GM21447 (cell line): Measurements from ENCODE around the gene STAT4.

Source experiments
- ATAC-seq: cut with Tn5 transposase; IDR thresholded peaks from one replicate; pipeline ENCODE4 v1.9.1; 2021; ENCODE audit not compliant: unreplicated experiment

Gene STAT4

GRCh38 chr2:191150600-191151330 lies at the start of gene STAT4:
Gene STAT4, minus strand, starts transcription at chr2:191150994. Its CDS starts 2,791 bp downstream, at chr2:191148203.
- ATAC-seq, result peak; percentile 86

DNA sequence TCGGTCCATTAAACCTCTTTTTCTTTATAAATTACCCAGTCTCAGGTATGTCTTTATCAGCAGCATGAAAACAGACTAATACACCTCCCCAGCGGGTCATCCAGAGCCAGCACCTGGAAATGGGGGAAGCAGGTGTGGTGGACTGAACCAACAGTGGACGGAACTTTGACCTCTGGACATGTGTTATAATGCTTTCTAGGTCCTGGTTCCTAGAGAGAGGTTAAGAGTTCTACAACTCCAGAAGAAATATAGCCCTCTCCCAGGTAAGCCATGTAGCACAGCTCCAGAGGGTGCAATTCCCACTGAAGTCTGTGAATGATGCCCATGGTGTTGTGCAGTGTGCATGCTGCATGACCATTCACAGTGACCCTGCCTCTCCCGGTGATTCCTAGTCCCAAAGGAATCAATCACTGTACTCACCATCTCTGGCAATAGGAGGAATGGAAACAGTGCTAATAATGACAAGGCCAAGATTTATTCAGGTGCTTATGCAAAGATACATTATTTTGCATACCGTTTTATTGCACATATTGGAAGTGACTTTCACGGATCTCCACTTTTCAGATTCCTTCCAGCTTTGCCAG lies 49.2 kb upstream of the STAT4 start:
- ATAC-seq, result no peak

GRCh38 chr2:191198271-191198670 lies 47.5 kb upstream of the STAT4 start:
- ATAC-seq, result no peak

GRCh38 chr2:191197096-191197495 lies 46.3 kb upstream of the STAT4 start:
- no peak for ATAC-seq

- no peak for ATAC-seq
These were observed 44.2 kb upstream of the STAT4 start for GRCh38 chr2:191195021-191195420.

GRCh38 chr2:191190861-191191552 lies 40.2 kb upstream of the STAT4 start:
- no peak for ATAC-seq

- ATAC-seq, result no peak
These were observed 39.6 kb upstream of the STAT4 start for GRCh38 chr2:191190435-191190834.

- no peak for ATAC-seq
These were observed 38.4 kb upstream of the STAT4 start for GRCh38 chr2:191189112-191189635.

DNA sequence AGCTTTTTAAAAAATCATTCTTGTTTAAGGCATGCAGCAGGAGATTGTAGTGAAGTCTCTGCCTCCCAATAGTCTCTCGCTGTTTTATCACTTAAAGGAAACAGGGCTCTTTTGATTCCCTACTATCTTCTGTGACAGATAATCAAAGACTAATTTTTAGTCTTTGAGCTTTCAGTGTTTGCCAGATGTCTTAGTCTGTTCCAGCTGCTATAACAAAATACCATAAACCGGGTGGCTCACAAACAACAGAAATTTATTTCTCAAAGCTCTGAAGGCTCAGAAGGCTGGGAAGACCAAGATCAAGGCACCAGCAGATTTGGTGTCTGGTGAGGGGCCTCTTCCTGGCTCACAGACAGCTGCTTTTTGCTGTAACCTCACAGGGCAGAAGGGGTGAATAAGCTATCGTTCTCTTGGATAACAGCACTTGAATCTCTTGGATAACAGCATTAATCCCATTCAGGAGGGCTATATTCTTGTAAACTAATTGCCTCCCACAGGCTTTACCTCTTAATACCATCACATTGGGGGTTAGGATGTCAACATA lies 37.8 kb upstream of the STAT4 start:
- no peak for ATAC-seq

GRCh38 chr2:191187105-191187829 lies 36.5 kb upstream of the STAT4 start:
- no peak for ATAC-seq

GRCh38 chr2:191184457-191184856 lies 33.7 kb upstream of the STAT4 start:
- ATAC-seq, result no peak

DNA sequence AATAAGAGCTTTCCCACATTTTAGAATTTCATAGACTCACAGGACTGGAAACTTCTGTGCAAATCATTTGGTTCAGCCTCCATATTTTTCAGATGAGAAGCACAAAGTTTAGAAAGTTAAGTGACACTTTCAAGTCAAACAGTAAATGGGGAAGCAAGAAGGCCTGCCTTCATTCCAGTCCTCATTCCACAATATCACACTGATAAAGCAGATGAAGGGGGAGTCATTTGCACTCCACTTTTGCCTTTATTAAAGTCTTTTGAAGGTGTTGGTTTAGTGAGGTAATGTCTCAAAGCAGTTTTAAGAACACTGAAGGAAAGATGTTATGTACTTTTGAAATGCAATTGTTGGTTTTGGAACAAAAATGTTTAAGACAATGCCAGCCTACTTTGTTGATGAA lies 32.7 kb upstream of the STAT4 start:
- no peak for ATAC-seq

DNA sequence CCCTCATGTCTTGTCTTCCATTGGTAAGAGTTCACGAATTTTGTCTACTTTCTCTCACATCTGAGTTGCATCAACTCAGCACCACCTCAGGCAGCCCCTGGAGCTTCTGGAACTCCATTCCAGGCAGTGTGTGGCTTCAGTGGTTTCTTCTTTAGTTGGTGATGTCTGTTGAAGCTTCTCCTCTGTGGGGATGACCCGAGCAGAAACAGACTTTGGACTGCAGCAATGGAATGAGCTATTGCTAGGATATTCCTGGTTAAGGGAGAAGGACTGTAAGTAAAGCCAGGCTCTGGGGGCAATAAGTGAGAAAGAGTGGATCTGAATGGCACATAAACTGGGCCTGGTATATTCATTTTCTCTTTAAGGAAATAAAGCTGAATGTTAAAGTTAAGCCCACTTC lies 32.3 kb upstream of the STAT4 start:
- ATAC-seq, result no peak

GRCh38 chr2:191180713-191181112 lies 29.9 kb upstream of the STAT4 start:
- no peak for ATAC-seq

DNA sequence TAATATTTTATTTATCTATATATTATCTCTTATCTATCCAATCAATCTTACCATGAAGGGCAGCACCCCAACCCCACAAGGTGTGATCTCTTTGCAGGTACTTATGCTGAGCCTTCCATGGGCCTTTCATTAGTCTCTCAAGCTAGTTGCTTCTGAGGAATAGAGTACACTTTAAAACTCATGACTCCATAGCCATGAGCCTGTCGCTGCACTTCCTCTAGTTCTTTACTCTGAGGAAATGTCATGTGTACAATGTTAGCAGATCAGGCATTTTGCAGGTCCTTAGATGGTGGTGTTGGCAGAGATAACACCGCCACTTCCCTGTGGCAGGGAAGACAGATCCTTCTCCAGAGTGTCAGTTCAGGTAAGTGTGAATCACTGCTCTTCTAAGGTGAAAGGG lies 29.5 kb upstream of the STAT4 start:
- no peak for ATAC-seq

DNA sequence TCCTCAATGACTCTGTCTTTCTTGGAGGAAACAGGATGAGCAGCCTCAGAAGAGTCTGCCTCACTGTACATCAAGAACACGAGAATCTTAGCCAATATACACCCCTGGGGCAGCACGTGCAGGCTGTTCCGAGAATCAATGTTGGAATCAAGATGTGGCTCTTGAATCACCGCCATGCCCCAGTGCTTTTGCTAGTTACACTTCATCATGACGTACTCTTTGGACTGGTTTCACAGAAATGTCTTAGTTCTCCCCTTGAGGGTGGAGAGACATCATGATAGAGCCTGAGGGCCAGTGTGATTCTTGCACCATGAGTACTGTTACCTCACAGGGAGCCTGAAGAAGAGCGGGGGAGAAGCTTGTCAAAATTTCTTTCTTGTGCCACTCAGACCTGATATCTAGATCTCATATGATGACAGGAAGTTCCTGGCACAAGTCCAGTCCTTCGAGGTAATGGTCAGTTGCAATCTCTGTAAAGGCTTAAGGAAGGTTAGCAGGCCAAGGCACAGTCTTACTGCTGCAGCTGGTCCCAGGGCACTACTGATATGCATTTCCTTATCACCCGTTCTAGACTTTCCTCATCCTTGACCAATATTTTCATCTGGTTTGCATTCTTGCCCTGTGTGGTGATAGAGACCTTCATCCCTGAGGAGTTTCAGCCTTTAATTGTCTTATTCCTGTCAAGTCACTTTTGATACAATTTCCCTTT lies 28.2 kb upstream of the STAT4 start:
- no peak for ATAC-seq

DNA sequence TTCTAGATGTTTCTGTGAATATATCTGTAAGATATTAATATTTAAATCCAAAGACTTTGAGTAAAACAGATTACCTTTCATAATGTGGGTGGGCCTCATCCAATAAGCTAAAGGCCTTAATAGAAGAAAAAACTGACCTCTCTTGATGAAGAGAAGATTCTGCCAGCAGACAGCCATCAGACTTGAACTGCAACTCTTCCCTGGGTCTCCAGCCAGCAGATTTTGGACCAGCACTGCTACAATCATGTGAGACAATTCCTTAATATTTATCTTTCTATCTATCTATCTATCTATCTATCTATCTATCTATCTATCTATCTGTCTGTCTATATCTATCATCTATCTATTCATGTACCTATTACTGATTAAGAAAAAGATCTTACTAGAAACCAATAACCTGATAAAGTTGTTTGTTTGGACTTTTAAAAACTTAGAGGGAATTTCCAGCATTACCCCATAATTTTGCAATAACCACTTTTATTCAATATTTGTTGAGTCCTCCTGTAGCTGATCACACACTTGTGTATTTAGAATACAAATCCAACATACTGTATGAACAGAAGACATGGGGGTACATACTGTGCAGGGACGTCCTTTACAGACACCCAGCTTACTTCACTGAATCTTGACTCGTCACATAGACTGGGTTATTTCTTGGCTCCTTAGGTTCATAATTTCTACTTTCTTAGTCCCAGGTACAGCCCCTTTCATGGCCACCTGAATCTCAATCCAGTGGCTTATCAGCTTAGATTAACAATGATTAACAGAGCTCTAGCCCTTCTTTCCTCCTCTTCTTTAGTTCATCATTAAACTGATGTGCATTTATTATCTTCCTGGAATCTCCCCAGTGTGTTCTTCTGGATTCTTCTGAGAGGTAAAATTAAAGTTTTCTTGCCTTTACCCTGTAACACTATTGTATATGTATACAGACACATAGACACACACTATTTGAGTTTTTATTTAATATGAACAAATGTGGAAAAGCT lies 27.2 kb upstream of the STAT4 start:
- ATAC-seq, result no peak

DNA sequence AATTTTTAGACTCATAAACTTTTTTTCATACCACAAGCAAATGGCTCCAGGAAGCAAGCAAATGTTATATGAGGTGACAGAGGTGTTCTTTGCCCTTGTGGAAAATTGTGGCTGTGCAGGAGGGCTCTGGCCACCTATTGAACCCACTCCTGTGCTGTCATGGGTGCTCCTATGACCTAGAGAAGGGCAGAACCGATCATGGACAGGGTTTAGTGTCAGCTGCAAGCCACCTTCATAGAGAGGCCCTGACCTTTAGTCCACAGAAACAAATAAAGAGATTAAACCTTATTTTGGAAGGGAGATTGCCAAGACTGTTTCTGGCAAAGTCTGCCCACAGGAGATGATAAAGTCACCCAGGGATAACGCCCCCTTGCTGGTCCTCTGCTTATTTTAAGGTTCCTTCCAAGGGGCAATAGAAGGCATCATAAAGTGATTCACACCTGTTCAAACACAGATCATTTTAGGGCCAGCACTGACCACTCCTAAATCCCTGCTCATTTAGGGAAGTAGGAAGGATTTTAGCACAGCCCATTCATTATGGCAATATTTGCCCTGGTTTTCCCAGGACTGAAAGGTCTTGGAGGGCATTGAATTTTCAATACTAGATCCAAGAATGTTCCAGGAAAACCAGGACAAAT lies 26.1 kb upstream of the STAT4 start:
- peak; percentile 23 for ATAC-seq

DNA sequence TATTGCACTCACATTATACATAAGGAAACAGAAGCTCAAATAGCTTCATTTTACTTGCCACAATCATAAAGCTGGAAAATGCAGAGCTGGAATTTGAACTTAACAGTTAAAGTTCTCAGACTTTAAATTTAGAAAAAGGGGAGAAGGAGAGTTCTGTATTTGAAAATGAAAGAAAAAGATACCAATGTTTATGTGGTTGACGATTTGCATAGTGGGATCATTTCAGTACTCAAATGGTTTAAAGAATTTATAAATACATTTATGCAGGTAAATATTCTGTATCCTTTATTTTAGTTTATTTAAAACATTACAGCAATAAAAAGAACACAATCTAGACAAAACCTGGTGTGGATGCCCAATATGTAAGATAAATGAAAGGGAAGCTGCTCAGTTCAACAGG lies 25.5 kb upstream of the STAT4 start:
- peak; percentile 74 for ATAC-seq
